Kasumi-1 (cell line): ENCODE measurements around the gene RUBCNL.

Source experiments
- DNase-seq, 2 experiments: peaks; one replicate each; lab custom pipeline; 2025; lab: John Stamatoyannopoulos, UW

The RUBCNL gene

GRCh38 chr13:46341112-46341711, 45.8 kb downstream of the RUBCNL start:
- DNase-seq = peak; percentile 47

- DNase-seq = no peak
Measured at GRCh38 chr13:46340631-46341111, 46.4 kb downstream of the RUBCNL start.

GRCh38 chr13:46340011-46340410, 47.0 kb downstream of the RUBCNL start:
- DNase-seq = no peak

GRCh38 chr13:46339035-46339666, 47.9 kb downstream of the RUBCNL start:
- DNase-seq = peak; percentile 95 to 96

- DNase-seq = no peak
Measured at GRCh38 chr13:46337700-46338099, 49.4 kb downstream of the RUBCNL start.

- DNase-seq = peak in 1 of 2 experiments; percentile 18
Measured at GRCh38 chr13:46334035-46334822, 52.8 kb downstream of the RUBCNL start.

- DNase-seq = peak; percentile 15 to 36
Measured at GRCh38 chr13:46332772-46333171, 54.3 kb downstream of the RUBCNL start.

GRCh38 chr13:46329624-46330023, 57.4 kb downstream of the RUBCNL start:
- DNase-seq = no peak

- DNase-seq = no peak
Measured at GRCh38 chr13:46327246-46327645, 59.8 kb downstream of the RUBCNL start.

GRCh38 chr13:46324976-46325375, 62.1 kb downstream of the RUBCNL start:
- no peak for DNase-seq

GRCh38 chr13:46321494-46322225, 65.4 kb downstream of the RUBCNL start:
- DNase-seq = peak; percentile 77 to 86

GRCh38 chr13:46320821-46321220, 66.2 kb downstream of the RUBCNL start:
- DNase-seq = no peak

GRCh38 chr13:46320406-46320805, 66.6 kb downstream of the RUBCNL start:
- no peak for DNase-seq

GRCh38 chr13:46318986-46319385, 68.1 kb downstream of the RUBCNL start:
- no peak for DNase-seq

GRCh38 chr13:46317120-46317519, 69.9 kb downstream of the RUBCNL start:
- no peak for DNase-seq

- DNase-seq = no peak
Measured at GRCh38 chr13:46315491-46316075, 71.5 kb downstream of the RUBCNL start.

- no peak for DNase-seq
Measured at GRCh38 chr13:46315036-46315435, 72.0 kb downstream of the RUBCNL start.

- DNase-seq = no peak
Measured at GRCh38 chr13:46314587-46314986, 72.5 kb downstream of the RUBCNL start.

- no peak for DNase-seq
Measured at GRCh38 chr13:46313432-46314257, 73.4 kb downstream of the RUBCNL start.

- no peak for DNase-seq
Measured at GRCh38 chr13:46313024-46313423, 74.0 kb downstream of the RUBCNL start.

GRCh38 chr13:46311217-46311616, 75.8 kb downstream of the RUBCNL start:
- DNase-seq = no peak
